OCI-LY1 (cell line): Measurements from ENCODE around the gene RGS8.

Experiments
- CTCF ChIP-seq: fragments of 200-600 bp; sonication (generic), shearing (Covaris generic); IDR thresholded peaks from 2 replicates; pipeline ENCODE4 v1.5.1; 2017; ENCODE audit warnings: mild to moderate bottlenecking, antibody characterized with exemption, low read length, moderate library complexity, mixed read lengths
- EZH2 ChIP-seq: fragments of 200-600 bp; sonication (generic), shearing (Covaris generic); IDR thresholded peaks from 2 replicates; pipeline ENCODE4 v1.8.0; 2017; ENCODE audit warnings: borderline replicate concordance, mixed run types, mild to moderate bottlenecking, antibody characterized with exemption, low read length, moderate library complexity, mixed read lengths

- no peak for TF ChIP-seq CTCF
- no peak for TF ChIP-seq EZH2
These were observed 15.8 kb downstream of the RGS8 start for GRCh38 chr1:182668521-182669054.
